Naive thymus-derived CD4-positive, alpha-beta T cell (primary cell): ENCODE measurements around the gene GRPEL1. TPM values are rescaled to one million over a fixed set of nuclear protein-coding genes. Genes with fewer than 3 reads are reported as not detected.
A peak's percentile ranks its signal among the peaks of the same experiment; 100 is the strongest.

Experiments
- ATAC-seq: fragments of 150-1000 bp; cut with Tn5 transposase; 2 replicates; pipeline ENCODE4 v1.10.0; 2021; ENCODE audit warnings: mild to moderate bottlenecking, moderate library complexity
- CTCF ChIA-PET: fragments of 350-600 bp; sonication (Branson Sonifier 250); formaldehyde crosslinking; loops from one replicate; lab custom pipeline; 2021; ENCODE audit warnings: antibody characterized with exemption; lab: Charles Lee
- POLR2A ChIA-PET: fragments of 350-600 bp; sonication (Branson Sonifier 250); formaldehyde crosslinking; loops from one replicate; lab custom pipeline; 2021; ENCODE audit warnings: antibody characterized with exemption, inconsistent platforms; lab: Charles Lee
- DNase-seq, 9 donors: peaks; one replicate each; pipeline versions ENCODE4 v3.0.0 to v3.0.0-alpha.2; 2020 to 2022; ENCODE audit warnings: mixed read lengths in 1 of 9
- H3K27ac ChIP-seq: one replicate; pipeline ENCODE4 v1.7.0; 2013; ENCODE audit warnings: mild to moderate bottlenecking, low read depth, low read length, moderate library complexity
- H3K27me3 ChIP-seq, 2 donors: one replicate each; pipeline ENCODE4 v1.7.0; 2013; ENCODE audit warnings: low read length in 2 of 2, mild to moderate bottlenecking in 2 of 2, moderate library complexity in 2 of 2; ENCODE audit not compliant: control insufficient read depth in 2 of 2, insufficient read depth in 2 of 2
- H3K36me3 ChIP-seq, 3 experiments: 1 replicate in 2 of 3; 2 replicates in 1 of 3; pipeline ENCODE4 v1.7.0; 2013; ENCODE audit warnings: low read length in 3 of 3, mild to moderate bottlenecking in 3 of 3, moderate library complexity in 1 of 3; ENCODE audit not compliant: insufficient read depth in 3 of 3, control insufficient read depth in 2 of 3
- H3K4me1 ChIP-seq, 2 donors: one replicate each; pipeline ENCODE4 v1.7.0; 2013; ENCODE audit warnings: low read length in 2 of 2, mild to moderate bottlenecking in 2 of 2, moderate library complexity in 1 of 2; ENCODE audit not compliant: control insufficient read depth in 2 of 2, insufficient read depth in 2 of 2
- H3K4me3 ChIP-seq: 2 replicates; pipeline ENCODE4 v1.7.0; 2013; ENCODE audit warnings: mild to moderate bottlenecking, low read length
- H3K9me3 ChIP-seq, 3 experiments: 1 replicate in 2 of 3; 2 replicates in 1 of 3; pipeline ENCODE4 v1.7.0; 2013; ENCODE audit warnings: low read length in 3 of 3; ENCODE audit not compliant: control insufficient read depth in 2 of 3
- H3K27ac Mint-ChIP-seq, 9 donors: one replicate each; pipeline ENCODE4 v1.8.0; 2020 to 2022; ENCODE audit warnings: mixed read lengths in 9 of 9, mild to moderate bottlenecking in 8 of 9, moderate library complexity in 5 of 9, inconsistent platforms in 2 of 9
- H3K27me3 Mint-ChIP-seq, 5 donors: one replicate each; pipeline ENCODE4 v1.8.0; 2021 to 2022; ENCODE audit warnings: mixed read lengths in 5 of 5, mild to moderate bottlenecking in 1 of 5
- H3K36me3 Mint-ChIP-seq, 5 donors: one replicate each; pipeline ENCODE4 v1.8.0; 2020 to 2022; ENCODE audit warnings: mixed read lengths in 5 of 5, mild to moderate bottlenecking in 3 of 5, inconsistent platforms in 1 of 5
- H3K4me1 Mint-ChIP-seq, 7 donors: one replicate each; pipeline ENCODE4 v1.8.0; 2020 to 2022; ENCODE audit warnings: mixed read lengths in 7 of 7, mild to moderate bottlenecking in 3 of 7, inconsistent platforms in 1 of 7
- H3K4me3 Mint-ChIP-seq, 10 donors: one replicate each; pipeline ENCODE4 v1.8.0; 2020 to 2022; ENCODE audit warnings: mild to moderate bottlenecking in 10 of 10, mixed read lengths in 10 of 10, moderate library complexity in 6 of 10, inconsistent platforms in 2 of 10
- H3K9me3 Mint-ChIP-seq, 11 donors: one replicate each; pipeline ENCODE4 v1.8.0; 2020 to 2022; ENCODE audit warnings: mixed read lengths in 11 of 11, mild to moderate bottlenecking in 4 of 11, inconsistent platforms in 1 of 11, moderate library complexity in 1 of 11
- intact Hi-C, 2 donors: fragments of 100-400 bp; cut with micrococcal nuclease; formaldehyde crosslinking; loops; one replicate each; pipeline ENCODE4 v1.15.1; 2023
- polyA plus RNA-seq, 2 donors: library from polyadenylated mRNA; unstranded; fragments of 300-500 nt; fragmentation: Illumina TruSeq; gene quantifications; one replicate each; pipeline ENCODE4 v1.2.3, GENCODE V29; 2021
- total RNA-seq, 6 experiments: library from RNA in 5 of 6; stranded (reverse) in 5 of 6; gene quantifications; 1 replicate in 5 of 6; 2 replicates in 1 of 6; pipeline ENCODE4 v1.2.3 and lab custom pipeline; 2021 to 2026

GRPEL1 gene
- total and polyA plus RNA-seq, 7 experiments from 2014 or later: 34.5 to 53.3 (median 45.0) TPM

- intact Hi-C loops: no loop called here
- no peak for ATAC-seq
- no peak overlapping the region for H3K27ac ChIP-seq
- H3K27ac Mint-ChIP-seq: peak overlapping the region in 2 of 9 donors; percentile 10 to 62
- H3K36me3 ChIP-seq: peaks cover 4 to 88% (median 9%) of the 10 kb centered on the region in 3 experiments
- no peaks in the 10 kb centered on the region for H3K4me1 ChIP-seq
- H3K4me1 Mint-ChIP-seq: peaks cover 0 to 6% (median 0%) of the 10 kb centered on the region in 7 donors
- H3K9me3 ChIP-seq: no peaks in the 10 kb centered on the region
- DNase-seq: no peak
- H3K27me3 Mint-ChIP-seq: no peaks in the 10 kb centered on the region
- H3K36me3 Mint-ChIP-seq: peaks cover 0 to 32% (median 14%) of the 10 kb centered on the region in 5 donors
- no peak overlapping the region for H3K4me3 ChIP-seq
- no peak overlapping the region for H3K4me3 Mint-ChIP-seq
- H3K9me3 Mint-ChIP-seq: peaks cover 0 to 3% (median 0%) of the 10 kb centered on the region in 11 donors
- ChIA-PET CTCF (no interaction called here), POLR2A (no interaction called here)
- H3K27me3 ChIP-seq: no peaks in the 10 kb centered on the region
These were observed 48.5 kb downstream of the GRPEL1 start for GRCh38 chr4:7019367-7019766.

GRCh38 chr4:7018281-7018680, 49.6 kb downstream of the GRPEL1 start:
- intact Hi-C loops: no loop called here
- Histone ChIP-seq H3K9me3 (no peaks in the 10 kb centered on the region), H3K27me3 (no peaks in the 10 kb centered on the region), H3K4me3 (no peak overlapping the region), H3K27ac (no peak overlapping the region), H3K4me1 (no peaks in the 10 kb centered on the region), H3K36me3 (peaks cover 4 to 86% (median 10%) of the 10 kb centered on the region in 3 experiments)
- DNase-seq (no peak), ATAC-seq (no peak)
- Mint-ChIP-seq H3K27me3 (no peaks in the 10 kb centered on the region), H3K36me3 (peaks cover 0 to 39% (median 14%) of the 10 kb centered on the region in 5 donors), H3K4me3 (no peak overlapping the region), H3K27ac (no peak overlapping the region), H3K4me1 (peaks cover 0 to 12% (median 0%) of the 10 kb centered on the region in 7 donors), H3K9me3 (peaks cover 0 to 3% (median 0%) of the 10 kb centered on the region in 11 donors)
- ChIA-PET CTCF (no interaction called here), POLR2A (interaction anchor here (0.6 kb wide), 1 partner anchor 916 kb away, joined by 3 read pairs; no protein-coding TSS in a partner anchor)

- Histone ChIP-seq H3K36me3 (peaks cover 4 to 89% (median 10%) of the 10 kb centered on the region in 3 experiments), H3K4me1 (no peaks in the 10 kb centered on the region), H3K27ac (no peak overlapping the region), H3K4me3 (no peak overlapping the region), H3K9me3 (no peaks in the 10 kb centered on the region), H3K27me3 (no peaks in the 10 kb centered on the region)
- ATAC-seq: no peak
- Mint-ChIP-seq H3K36me3 (peaks cover 0 to 41% (median 12%) of the 10 kb centered on the region in 5 donors), H3K9me3 (peaks cover 0 to 3% (median 0%) of the 10 kb centered on the region in 11 donors), H3K4me3 (no peak overlapping the region), H3K4me1 (peaks cover 0 to 17% (median 0%) of the 10 kb centered on the region in 7 donors), H3K27me3 (no peaks in the 10 kb centered on the region), H3K27ac (peak overlapping the region in 3 of 9 donors; percentile 19 to 70 (median 21))
- ChIA-PET POLR2A (interaction anchor here (0.6 to 0.9 kb wide), 2 partner anchors 51 to 917 kb away, joined by 3 read pairs; no protein-coding TSS in a partner anchor), CTCF (no interaction called here)
- intact Hi-C loops: no loop called here
- no peak for DNase-seq
These were observed 50.3 kb downstream of the GRPEL1 start for GRCh38 chr4:7017446-7018048.

- Mint-ChIP-seq H3K36me3 (peaks cover 0 to 33% (median 15%) of the 10 kb centered on the region in 5 donors), H3K9me3 (peaks cover 0 to 3% (median 0%) of the 10 kb centered on the region in 11 donors), H3K4me1 (peaks cover 0 to 17% (median 0%) of the 10 kb centered on the region in 7 donors), H3K27me3 (no peaks in the 10 kb centered on the region), H3K4me3 (no peak overlapping the region), H3K27ac (no peak overlapping the region)
- no peaks in the 10 kb centered on the region for H3K4me1 ChIP-seq
- H3K36me3 ChIP-seq: peaks cover 4 to 86% (median 10%) of the 10 kb centered on the region in 3 experiments
- CTCF ChIA-PET: no interaction called here
- intact Hi-C loops: no loop called here
- POLR2A ChIA-PET: no interaction called here
- H3K4me3 ChIP-seq: no peak overlapping the region
- H3K27ac ChIP-seq: no peak overlapping the region
- DNase-seq: no peak
- H3K27me3 ChIP-seq: no peaks in the 10 kb centered on the region
- H3K9me3 ChIP-seq: no peaks in the 10 kb centered on the region
- no peak for ATAC-seq
These were observed 51.4 kb downstream of the GRPEL1 start for GRCh38 chr4:7016512-7016911.

GRCh38 chr4:7016086-7016485, 51.8 kb downstream of the GRPEL1 start:
- Histone ChIP-seq H3K4me3 (no peak overlapping the region), H3K4me1 (no peaks in the 10 kb centered on the region), H3K27ac (no peak overlapping the region), H3K9me3 (no peaks in the 10 kb centered on the region), H3K27me3 (no peaks in the 10 kb centered on the region), H3K36me3 (peaks cover 4 to 87% (median 10%) of the 10 kb centered on the region in 3 experiments)
- POLR2A ChIA-PET: no interaction called here
- CTCF ChIA-PET: interaction anchor here (1.0 kb wide), 1 partner anchor 28 kb away, joined by 3 read pairs; no protein-coding TSS in a partner anchor
- Mint-ChIP-seq H3K4me1 (peaks cover 0 to 17% (median 0%) of the 10 kb centered on the region in 7 donors), H3K27ac (no peak overlapping the region), H3K9me3 (peaks cover 0 to 3% (median 0%) of the 10 kb centered on the region in 11 donors), H3K4me3 (no peak overlapping the region), H3K27me3 (no peaks in the 10 kb centered on the region), H3K36me3 (peaks cover 0 to 35% (median 15%) of the 10 kb centered on the region in 5 donors)
- intact Hi-C loops: no loop called here
- no peak for DNase-seq
- ATAC-seq: no peak

GRCh38 chr4:7015383-7016035, 52.4 kb downstream of the GRPEL1 start:
- ChIA-PET CTCF (interaction anchor here (1.0 kb wide), 1 partner anchor 27 kb away, joined by 3 read pairs; no protein-coding TSS in a partner anchor), POLR2A (interaction anchor here (0.8 kb wide), 1 partner anchor 12 kb away, joined by 3 read pairs; no protein-coding TSS in a partner anchor)
- intact Hi-C loops: no loop called here
- no peak overlapping the region for H3K4me3 Mint-ChIP-seq
- DNase-seq: no peak
- peaks cover 0 to 17% (median 0%) of the 10 kb centered on the region in 7 donors for H3K4me1 Mint-ChIP-seq
- H3K27ac ChIP-seq: no peak overlapping the region
- H3K36me3 Mint-ChIP-seq: peaks cover 0 to 41% (median 15%) of the 10 kb centered on the region in 5 donors
- ATAC-seq: no peak
- no peak overlapping the region for H3K4me3 ChIP-seq
- no peaks in the 10 kb centered on the region for H3K27me3 ChIP-seq
- no peaks in the 10 kb centered on the region for H3K4me1 ChIP-seq
- H3K9me3 ChIP-seq: no peaks in the 10 kb centered on the region
- peaks cover 0 to 3% (median 0%) of the 10 kb centered on the region in 11 donors for H3K9me3 Mint-ChIP-seq
- H3K36me3 ChIP-seq: peaks cover 4 to 87% (median 10%) of the 10 kb centered on the region in 3 experiments
- no peaks in the 10 kb centered on the region for H3K27me3 Mint-ChIP-seq
- H3K27ac Mint-ChIP-seq: peak overlapping the region in 3 of 9 donors; percentile 8 to 75 (median 40)
